SHP77 treated with DMSO at 0.1 percent for 48 hours (cell line): ENCODE data around the gene CMYA5.
"Not testable (repeated sequence)": the region's sequence is repeated elsewhere in the genome, so short reads cannot be mapped to it uniquely, and the experiment has no call there.

Experiments
- DNase-seq: peaks from one replicate; lab custom pipeline; 2025; lab: John Stamatoyannopoulos, UW

CMYA5 gene

DNA sequence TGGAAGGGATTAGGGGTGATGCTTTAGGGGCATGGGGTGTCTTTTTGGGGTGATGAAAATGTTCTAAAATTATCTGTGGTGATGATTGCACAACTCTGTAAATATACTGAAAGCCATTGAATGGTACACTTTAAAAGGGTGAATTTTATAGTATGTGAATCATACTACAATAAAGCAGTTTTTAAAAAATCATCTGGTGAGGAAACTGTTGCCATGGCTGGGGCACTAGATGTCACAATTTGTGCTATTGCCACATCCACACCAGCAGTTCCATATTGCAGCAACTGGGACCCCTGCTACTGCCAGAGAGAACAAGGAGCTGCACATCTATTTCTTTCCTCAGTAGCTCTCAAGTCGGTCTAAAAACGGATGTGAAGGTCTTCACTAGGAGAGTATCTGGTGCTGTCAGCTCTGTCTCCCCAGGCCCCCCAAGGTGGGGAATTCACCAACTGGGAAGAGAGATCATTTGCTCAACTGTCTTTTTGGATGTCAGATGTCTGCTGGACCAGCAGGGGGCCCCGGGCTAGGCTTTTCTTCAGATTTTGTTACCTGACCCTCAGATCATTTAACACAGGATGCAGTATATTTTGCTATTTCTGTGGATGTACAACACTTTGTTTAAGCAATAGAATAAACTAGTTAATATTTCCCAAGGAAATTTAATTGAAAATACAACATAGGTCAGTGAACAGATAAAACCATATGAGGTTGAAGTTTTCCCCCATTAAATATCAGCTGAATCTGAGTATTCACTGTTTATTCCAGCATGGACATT lies 13.2 kb downstream of the CMYA5 start:
- peak; percentile 14 for DNase-seq

DNA sequence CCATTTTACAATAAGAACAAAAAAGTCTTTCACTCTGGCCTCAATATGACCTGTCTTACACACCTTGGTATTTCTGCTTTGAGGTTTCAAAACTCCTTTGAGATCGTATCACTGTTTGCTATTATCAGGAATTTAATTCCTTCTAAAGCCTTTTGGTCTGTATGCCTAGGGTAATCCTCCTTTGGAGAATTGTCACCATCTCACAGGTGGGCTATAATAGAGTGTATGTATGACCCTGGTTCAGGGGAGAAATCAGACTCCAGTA lies 13.7 kb downstream of the CMYA5 start:
- no peak for DNase-seq

DNA sequence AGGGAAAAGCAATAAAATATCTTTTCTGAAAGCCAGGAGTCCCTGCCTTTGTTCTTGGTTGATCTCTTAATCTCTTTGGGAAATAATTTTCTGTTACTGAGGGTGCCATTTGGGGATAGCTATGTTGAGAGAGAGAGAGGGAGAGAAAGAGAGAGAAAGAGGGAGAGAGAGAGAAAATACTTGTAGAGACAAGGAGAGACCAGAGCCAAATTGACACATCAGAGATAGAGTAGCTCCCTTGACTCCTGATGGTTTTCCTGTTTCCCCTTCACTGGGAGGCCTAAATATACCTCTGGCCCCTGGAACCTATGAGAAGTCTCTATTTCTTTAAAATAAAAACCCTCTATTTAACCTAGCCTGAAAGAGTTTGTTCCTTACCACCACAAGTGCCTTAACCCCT lies 14.9 kb downstream of the CMYA5 start:
- DNase-seq = no peak

DNA sequence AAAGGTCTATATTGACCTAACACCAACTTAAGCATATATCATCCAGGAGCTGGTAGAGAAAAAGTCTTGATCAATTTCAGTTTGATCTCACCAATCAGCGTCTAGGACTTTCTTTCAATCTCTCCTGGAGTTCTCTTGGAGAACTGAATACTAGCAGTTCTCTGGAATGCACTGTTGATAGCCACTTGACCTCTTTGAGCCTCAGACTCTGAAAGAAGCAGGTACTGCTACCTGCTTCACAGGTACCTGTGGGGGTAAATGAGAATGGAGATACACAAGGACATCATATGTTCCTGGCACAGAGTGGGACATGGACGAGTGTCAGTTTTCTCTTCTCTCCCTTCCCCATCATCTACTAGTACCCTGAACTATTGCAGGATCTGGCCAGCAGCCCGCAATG lies 16.0 kb downstream of the CMYA5 start:
- no peak for DNase-seq

DNA sequence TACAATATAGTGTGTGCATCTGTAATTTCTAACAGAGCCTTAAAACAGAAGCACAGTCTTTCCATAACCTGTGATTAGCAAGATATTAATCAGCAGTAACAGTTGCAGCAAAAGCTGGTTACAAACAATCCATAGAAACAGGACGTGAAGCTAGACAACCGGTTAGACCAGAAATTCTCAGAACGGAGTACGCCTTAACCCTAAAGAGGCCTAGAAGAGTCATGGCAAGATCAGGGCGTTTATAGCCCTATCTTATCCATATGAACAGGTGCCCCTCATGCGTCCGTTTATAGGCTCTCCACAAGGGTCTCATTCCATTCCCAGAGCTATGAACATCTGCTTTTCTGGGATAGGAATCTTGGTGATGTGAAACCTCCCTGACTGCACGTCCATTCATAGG lies 16.7 kb downstream of the CMYA5 start:
- not testable (repeated sequence) for DNase-seq

DNA sequence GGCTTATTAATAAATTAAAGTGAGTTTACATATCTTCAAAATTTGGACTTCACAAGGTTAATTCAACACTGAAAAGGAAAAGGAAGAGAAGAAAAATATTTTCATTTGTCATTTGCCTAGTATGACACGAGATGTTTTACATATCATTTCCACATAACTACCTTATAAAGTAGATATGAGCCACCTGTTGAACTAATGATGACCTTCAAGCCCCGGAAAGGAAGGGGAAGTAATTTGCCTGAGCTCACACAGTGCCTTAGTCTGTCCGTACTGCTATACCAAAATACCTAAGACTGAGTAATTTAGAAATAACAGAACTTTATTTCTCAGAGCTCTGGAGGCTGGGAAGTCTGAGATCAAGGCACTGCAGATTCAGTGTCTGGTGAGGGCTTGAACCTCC lies 17.9 kb downstream of the CMYA5 start:
- DNase-seq = no peak

DNA sequence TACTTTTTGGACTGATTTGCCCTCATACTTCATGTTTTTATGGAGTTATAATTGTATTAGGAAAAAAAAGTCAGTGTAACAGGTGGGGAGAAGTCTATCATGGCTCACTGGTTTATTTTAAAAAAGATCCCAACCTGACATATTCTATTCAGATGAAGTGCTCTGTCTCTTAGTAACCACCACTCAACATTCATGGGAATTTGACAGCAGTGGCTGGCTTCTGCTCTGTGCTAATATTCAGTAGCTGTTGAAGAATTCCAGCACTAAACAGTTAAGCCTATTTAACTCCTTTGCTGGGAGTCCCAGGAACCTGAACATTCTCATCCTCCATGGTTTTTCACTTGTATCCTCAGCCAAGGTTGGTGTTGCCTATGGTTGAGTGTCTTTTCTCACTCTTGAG lies 23.1 kb downstream of the CMYA5 start:
- DNase-seq = no peak

DNA sequence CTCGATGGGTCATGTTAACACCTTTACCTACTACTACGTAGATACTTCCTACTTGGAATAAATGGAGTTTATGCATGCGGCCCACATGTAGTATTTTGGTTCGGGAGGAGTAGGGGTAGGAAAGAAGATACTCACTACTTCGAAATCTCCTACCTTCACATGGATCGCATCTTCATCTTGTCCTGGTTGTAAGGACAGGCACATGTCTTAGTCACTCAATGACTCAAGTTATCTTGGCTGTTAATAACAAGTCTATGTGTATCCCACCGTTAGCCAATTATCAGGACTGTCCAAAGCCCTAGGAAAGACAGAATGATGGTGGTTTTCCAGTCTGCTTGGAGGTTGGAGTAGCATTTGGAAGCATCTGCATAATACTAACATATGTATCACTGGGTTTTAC lies 24.1 kb downstream of the CMYA5 start:
- DNase-seq = no peak

DNA sequence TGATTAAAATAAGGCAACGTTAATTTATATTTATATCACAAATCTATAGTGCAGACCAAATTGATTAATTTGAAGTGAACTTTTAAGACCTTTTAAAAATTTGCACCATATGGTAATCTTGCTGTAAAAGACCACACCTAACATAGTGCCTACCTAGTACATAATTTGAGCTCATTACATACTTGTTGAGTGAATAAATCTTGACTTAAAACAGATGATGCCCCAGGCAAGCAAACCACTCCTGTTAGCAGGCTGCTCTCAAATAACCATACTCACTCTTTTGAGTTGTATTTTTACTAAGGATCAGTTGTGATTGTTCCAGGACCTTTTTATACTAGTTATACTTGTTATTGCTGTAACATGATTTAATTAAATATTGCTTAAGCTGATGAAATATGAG lies 27.2 kb downstream of the CMYA5 start:
- DNase-seq = no peak

DNA sequence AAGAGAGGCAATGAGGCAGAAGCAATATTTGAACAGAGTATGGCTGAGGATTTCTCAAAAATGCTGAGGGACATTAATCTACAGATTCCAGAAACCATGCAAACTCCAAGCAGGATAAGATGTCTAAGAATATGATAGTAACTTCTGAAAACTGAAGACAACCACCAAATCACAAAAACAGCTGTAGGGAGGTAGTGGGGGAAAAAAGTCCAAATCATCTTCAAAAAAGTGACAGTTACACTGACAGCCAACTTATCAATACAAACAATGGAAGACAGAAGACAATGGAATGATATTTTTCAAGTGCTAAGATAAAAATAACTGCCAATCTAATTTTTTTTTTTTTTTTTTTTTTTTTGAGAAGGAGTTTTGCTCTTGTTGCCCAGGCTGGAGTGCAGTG lies 30.5 kb downstream of the CMYA5 start:
- no peak for DNase-seq

DNA sequence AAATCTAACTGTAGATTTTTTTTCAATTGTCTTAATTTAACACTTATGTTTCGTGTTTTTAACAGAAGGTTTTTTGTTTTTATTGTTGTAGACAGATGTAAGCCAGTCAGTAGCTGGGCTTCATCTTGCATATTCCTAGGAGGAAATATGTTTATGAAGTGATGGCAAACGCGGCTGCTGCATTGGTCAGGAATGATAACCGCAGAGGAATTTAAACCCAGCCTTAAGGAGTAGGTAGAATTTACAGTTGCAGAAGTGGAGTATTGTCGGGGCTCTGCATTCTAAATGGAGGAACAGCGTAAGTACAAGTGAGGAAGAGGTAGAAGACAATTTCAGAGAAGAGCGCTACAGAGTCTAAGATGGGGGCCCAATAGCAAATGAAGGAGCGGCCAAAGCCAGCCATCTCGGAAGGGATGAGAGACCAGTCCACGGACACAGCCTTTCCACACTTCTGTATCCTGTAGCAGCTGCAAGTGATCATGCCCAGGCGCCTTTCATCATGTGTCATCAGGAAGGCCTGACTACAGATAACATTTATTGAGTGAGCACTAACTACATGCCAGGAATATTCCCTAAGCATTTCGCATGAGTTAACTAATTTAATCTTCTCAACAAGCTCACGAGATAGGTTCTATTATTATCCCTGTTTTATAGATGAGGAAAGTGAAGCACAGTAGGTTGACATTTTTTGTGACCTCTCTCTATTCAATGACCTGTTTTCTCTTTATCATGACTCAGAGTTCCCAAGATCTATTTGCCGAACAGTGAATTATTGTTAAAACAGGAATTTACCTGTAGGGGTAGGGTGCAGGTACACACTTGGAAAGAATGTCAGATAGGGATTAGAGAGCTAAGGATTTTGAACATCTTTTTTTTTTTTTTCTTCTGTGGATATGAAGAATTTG lies 38.1 kb downstream of the CMYA5 start:
- no peak for DNase-seq

DNA sequence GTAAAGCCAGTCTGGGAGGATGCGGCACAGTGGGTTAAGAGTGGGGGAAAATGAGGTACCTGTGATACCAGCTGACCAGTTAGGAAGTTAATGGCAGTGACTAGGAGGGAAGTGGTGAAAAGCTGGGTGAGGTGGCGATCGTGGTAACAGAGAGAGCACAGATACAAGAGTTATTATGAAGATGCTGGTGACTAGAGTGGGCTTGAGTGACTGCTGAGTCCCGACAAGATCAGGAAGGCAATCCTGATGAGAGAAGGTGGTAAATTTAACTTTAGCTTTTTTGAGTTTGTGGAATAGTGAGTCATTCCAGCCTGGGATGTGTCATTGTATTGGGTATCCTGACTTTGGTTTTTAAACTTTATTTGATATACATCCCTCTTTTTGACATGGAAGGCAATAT lies 38.8 kb downstream of the CMYA5 start:
- no peak for DNase-seq

DNA sequence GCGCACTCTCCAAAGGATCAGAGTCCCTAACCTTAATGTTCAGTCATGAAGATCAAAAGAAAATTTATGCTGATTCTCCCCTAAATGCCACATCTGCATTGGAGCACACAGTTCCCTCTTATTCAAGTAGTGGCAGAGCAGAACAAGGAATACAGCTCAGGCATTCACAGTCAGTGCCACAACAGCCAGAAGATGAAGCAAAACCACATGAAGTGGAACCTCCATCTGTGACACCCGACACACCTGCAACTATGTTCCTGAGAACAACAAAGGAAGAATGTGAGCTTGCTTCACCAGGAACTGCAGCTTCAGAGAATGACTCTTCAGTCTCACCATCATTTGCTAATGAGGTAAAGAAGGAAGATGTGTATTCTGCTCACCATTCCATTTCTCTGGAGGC lies 40.0 kb downstream of the CMYA5 start:
- DNase-seq = no peak

DNA sequence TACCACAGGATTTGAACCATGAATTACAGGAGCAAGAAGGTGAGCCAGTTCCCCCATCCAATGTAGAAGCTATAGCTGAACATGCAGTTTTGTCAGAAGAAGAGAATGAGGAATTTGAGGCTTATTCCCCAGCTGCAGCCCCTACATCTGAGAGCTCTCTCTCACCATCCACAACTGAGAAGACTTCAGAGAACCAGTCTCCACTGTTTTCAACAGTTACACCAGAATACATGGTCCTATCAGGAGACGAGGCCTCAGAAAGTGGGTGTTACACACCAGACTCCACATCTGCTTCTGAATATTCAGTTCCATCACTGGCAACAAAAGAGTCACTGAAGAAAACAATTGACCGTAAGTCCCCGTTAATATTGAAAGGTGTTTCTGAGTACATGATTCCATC lies 40.9 kb downstream of the CMYA5 start:
- no peak for DNase-seq

DNA sequence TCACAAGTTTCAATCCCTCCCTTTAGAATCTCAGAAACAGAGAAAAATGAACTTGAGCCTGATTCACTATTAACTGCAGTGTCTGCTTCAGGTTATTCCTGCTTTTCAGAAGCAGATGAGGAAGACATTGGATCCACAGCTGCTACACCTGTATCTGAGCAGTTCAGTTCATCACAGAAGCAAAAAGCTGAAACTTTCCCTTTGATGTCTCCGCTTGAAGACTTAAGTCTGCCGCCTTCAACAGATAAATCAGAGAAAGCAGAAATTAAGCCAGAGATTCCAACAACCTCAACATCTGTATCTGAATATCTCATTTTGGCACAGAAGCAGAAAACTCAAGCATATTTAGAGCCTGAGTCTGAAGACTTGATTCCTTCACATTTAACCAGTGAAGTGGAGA lies 42.1 kb downstream of the CMYA5 start:
- no peak for DNase-seq

DNA sequence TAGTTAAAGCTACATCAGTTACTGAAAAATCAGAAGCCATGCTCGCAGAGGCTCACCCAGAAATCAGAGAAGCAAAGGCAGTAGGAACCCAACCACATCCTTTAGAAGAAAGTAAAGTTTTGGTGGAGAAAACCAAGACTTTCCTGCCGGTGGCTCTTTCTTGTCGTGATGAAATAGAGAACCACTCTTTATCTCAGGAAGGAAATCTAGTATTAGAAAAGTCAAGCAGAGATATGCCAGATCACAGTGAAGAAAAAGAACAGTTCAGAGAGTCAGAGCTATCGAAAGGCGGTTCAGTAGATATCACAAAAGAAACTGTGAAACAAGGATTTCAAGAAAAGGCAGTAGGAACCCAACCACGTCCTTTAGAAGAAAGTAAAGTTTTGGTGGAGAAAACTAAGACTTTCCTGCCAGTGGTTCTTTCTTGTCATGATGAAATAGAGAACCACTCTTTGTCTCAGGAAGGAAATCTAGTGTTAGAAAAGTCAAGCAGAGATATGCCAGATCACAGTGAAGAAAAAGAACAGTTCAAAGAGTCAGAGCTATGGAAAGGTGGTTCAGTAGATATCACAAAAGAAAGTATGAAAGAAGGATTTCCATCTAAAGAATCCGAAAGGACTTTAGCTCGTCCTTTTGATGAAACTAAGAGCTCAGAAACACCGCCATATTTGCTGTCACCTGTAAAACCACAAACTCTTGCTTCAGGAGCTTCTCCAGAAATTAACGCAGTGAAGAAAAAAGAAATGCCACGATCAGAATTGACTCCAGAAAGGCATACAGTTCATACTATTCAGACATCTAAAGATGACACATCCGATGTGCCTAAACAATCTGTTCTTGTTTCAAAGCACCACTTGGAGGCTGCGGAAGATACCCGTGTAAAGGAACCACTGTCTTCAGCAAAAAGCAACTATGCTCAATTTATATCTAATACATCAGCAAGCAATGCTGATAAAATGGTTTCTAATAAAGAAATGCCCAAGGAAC lies 47.2 kb downstream of the CMYA5 start:
- no peak for DNase-seq

DNA sequence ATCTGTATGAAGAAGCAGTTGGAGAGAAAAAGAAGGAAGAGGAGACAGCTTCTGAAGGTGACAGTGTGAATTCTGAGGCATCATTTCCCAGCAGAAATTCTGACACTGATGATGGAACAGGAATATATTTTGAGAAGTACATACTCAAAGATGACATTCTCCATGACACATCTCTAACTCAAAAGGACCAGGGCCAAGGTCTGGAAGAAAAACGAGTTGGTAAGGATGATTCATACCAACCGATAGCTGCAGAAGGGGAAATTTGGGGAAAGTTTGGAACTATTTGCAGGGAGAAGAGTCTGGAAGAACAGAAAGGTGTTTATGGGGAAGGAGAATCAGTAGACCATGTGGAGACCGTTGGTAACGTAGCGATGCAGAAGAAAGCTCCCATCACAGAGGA lies 48.7 kb downstream of the CMYA5 start:
- DNase-seq = no peak

DNA sequence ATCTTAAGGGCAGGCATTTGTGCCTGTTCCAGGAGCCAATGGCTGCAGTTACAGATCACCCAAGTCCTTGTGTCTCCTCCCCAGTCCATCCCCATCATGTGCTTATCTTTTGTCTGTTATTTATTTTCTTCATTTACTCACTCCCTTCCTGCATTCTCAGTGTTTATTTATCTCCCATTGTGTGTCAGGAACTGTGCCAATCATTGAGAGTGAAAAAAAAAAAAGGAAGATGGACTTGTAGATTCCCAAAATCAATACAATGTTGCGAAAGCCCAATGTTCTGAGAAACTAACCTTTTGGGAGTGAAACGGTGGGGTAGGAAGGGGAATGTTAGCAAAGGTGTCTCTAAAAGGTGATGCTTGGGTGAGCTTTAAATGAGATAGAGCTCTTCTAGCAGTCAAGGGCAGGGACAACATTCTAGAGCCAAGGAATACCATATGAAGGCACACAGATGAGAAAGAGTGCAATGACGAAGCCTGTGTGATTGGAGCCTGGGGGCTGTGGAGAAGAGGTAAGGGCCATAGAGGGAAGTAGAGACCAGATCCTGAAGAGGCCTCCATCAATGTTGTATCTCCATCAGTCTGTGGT lies 53.0 kb downstream of the CMYA5 start:
- DNase-seq = no peak

DNA sequence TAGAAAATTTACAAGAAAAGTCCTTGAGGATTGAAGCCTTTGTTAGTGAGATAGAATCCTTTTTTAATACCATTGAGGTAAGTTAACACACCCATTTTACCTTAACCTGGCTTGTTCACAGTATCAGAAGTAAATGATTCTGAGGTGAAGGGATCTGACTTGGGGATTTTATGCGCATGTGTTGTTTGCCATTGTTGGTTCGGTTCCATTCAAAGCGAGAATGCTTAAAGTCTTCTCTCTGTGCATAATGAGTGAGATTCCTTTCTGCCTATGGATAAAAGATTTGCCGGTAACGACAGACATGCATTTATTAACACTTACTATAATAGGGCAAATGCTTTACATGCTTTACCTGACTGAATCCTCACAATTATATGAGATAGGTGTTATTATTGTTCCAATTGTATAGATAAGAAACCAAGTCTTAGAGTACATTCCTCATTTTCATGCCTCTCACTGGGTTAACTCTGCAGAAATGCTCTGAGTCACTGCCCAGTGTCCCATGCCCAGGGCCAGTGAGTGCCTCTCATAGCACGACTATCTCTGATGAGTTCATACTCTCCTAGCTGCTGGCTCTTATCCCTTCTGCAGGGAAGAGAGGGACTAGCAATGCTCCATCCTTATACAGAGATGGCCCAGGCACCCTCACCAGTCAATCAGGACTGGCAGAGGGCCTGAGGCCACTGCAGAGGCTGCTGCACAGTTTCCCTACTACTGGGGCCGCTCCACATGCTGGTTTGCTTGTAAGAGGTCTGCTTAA lies 54.4 kb downstream of the CMYA5 start:
- DNase-seq = no peak

DNA sequence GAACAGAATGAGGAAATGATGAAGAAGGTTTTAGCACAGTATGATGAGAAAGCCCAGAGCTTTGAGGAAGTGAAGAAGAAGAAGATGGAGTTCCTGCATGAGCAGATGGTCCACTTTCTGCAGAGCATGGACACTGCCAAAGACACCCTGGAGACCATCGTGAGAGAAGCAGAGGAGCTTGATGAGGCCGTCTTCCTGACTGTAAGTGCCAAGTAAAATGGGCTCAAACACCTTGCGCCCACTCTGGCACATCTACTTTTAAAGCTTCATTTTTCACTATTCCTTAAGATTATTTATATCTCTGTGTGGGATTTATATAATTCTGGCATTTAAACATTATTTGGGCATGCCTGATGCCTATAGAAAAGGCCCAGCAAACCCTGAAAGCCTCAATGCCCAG lies 55.6 kb downstream of the CMYA5 start:
- no peak for DNase-seq
